CD4-positive, alpha-beta T cell treated with Interferon alpha-2 for 1 hour (primary cell): ENCODE data around the gene TBC1D2B.

Experiments used
- DNase-seq, 2 donors: peaks; one replicate each; pipeline ENCODE4 v3.0.0-alpha.2; 2020 to 2022

TBC1D2B gene

DNA sequence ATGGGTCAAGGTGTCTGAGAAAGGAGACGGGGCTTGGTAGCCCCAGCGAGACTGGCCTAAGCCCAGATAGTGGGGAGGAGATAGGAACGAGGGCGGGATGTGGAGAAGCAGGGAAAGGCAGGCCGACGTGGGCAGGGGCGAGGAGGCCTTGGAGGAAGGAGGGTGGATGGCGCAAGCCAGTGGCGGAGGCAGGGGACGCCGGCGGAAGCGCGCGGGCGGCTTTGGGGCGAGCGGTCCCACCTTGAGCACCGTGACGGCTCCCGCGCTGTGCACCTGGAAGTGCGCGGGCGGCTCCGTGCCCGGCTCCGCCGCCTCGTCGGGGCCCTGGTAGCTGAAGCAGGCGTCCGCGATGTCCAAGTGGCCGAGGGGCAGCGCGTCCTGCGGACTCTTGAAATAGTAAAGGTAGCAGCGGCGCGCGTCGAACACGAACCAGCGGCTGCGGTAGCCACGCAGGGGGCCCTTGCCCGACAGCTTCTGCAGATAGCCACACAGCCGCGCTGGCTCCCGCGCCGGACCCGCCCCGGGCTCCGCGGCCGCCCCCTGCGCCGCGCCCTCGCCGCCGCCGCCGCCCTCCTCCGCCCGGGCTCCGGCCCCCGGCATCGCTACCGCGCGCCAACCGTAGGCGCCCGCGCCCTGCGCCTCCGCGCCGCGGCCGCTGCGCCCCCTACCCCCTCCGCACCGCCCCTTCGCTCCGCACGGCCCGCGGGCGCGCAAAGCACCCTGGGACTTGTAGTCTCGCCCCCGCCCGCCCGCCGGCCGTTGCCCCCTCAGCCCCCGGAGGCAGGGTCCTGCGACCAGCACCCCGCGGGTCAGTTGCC is at the start of gene TBC1D2B:
Gene TBC1D2B (minus strand): TSS at position 659 of the 818 bp plus-strand sequence. CDS start 59 bp downstream, at position 600.
- DNase-seq = peak; percentile 50 to 76

- no peak for DNase-seq
These were observed 47.8 kb upstream of the TBC1D2B start for GRCh38 chr15:78125267-78125666.

- no peak for DNase-seq
These were observed 43.0 kb upstream of the TBC1D2B start for GRCh38 chr15:78120523-78120922.

GRCh38 chr15:78112551-78112950 is 35.0 kb upstream of the TBC1D2B start:
- DNase-seq = no peak

- DNase-seq = no peak
These were observed 34.3 kb upstream of the TBC1D2B start for GRCh38 chr15:78111788-78112187.

GRCh38 chr15:78110916-78111475 is 33.5 kb upstream of the TBC1D2B start:
- DNase-seq = no peak

DNA sequence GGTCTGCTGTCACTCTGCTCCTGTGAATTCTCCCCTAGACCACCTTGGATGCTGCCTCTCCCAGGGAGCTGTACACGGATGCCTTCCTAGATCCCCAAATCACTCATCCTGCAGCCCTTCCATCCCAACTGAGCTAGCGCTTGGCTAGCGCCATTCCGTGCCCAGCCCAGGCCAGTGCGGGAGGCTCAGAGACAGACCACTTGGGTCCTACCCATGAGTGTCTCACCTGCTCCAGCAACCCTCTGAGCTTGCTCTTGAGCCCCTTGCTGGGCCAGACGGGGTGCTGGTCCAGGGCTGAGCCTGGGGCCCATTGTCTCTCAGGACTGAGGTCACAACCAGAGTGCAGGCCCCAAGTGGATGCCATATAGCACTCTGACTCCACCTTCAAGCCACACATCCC is 32.6 kb upstream of the TBC1D2B start:
- no peak for DNase-seq

DNA sequence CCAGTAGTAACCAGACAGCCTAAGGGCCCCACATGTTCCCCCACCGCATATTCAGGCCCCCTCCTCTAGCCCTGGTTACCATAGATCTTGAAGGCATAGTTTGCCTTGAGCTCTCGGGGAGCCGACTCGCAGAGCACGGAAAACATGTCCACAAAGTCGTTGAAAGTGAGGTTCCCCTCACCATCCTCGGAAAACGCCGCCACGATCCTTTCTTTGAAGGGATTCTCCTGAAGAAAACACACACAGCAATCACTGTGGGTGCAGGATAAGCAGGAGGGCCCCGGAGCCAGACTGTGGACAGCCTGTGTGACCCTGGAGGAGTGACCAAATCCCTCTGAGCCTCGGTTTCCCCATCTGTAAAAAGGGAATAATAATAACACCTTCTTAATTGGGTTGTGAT is 31.6 kb upstream of the TBC1D2B start:
- no peak for DNase-seq

- peak; percentile 87 to 89 for DNase-seq
These were observed 31.0 kb upstream of the TBC1D2B start for GRCh38 chr15:78108300-78109084.

DNA sequence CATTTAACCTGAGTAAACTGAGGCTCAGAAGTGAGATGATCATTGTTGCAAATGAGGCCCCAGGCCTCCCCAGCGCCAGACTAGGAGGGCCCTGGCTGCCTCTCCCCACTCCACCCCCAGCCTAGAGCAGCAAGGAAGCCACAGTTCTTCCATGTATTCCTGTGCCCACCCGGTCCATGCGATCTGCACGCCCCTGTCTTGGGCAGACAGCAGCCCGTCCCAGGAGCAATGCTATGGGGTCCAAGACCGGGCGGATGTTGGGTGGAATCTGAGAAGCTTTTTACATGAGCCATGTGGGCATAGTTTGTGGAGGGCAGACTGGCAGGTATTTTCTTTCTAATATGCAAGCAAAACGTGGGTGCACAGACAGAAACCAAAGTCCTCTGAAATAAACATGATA is 30.0 kb upstream of the TBC1D2B start:
- DNase-seq = no peak

GRCh38 chr15:78105476-78106241 is 28.1 kb upstream of the TBC1D2B start:
- DNase-seq = no peak

DNA sequence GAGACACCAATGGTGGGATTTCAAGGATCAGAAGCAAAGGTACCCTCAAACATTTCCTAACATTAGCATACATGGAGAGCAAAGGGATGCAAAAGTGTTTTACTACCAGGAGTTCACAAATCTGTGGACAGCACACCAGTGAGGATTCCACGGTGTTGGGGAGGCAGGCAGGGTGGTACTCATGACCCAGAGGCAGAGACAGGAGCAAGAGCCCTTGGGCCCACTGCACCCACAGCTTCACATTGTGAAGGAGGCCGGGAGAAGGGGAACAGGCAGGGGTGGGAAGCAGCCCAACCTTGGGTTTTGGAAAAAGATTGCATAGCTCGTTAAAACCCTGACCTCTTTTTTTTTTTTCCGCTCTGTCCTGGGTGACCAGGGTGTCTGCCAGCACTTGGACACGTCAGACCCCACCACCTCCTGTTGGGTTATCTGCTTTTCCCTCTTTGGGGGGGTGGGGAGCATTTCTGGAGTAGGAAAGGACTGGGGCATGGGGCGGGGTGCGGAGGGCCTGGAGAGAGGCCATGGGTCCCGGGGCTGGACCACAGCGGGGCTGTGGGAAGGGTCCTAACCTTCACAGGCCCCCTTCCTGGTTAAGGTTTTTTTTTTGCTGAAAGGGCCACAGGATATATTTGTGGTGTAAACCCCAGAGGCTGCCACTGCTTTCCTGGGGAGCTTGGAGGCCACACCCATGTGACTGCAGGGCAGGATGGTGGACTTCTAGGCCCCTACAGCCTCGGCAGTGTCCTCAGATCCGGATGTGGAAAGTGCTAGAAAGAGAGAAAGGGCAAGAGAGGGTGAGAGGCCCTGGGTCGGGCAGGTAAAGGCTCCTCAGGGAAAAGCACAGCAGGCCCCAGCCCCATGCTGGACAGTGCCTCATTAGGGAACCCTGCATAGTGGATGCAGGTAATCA is 27.3 kb upstream of the TBC1D2B start:
- DNase-seq = no peak

GRCh38 chr15:78104119-78104479 is 26.6 kb upstream of the TBC1D2B start:
- no peak for DNase-seq

GRCh38 chr15:78103406-78104118 is 26.1 kb upstream of the TBC1D2B start:
- peak; percentile 49 to 71 for DNase-seq

DNA sequence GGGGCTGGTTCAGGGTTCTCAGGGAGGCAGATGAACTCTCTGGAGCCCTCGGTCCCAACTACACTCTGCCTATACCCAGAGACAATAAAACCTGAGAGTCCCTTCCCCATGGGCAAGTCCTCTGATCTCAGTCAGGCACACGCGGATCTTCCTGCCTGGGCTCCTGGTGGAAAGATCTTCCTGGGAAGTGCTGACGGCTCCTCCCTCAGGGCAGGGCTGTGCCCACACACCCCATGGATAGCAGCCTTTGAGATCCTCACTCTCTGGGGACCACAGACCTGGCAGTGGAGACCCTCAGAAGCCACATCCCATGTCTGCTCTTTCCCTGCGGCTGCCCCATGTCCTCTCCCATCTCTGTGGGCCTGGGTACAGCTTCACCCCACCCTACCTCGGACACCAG is 25.2 kb upstream of the TBC1D2B start:
- no peak for DNase-seq

- DNase-seq = no peak
These were observed 24.7 kb upstream of the TBC1D2B start for GRCh38 chr15:78102211-78102610.

GRCh38 chr15:78101423-78102105 is 24.1 kb upstream of the TBC1D2B start:
- no peak for DNase-seq

- DNase-seq = no peak
These were observed 23.4 kb upstream of the TBC1D2B start for GRCh38 chr15:78100886-78101285.

DNA sequence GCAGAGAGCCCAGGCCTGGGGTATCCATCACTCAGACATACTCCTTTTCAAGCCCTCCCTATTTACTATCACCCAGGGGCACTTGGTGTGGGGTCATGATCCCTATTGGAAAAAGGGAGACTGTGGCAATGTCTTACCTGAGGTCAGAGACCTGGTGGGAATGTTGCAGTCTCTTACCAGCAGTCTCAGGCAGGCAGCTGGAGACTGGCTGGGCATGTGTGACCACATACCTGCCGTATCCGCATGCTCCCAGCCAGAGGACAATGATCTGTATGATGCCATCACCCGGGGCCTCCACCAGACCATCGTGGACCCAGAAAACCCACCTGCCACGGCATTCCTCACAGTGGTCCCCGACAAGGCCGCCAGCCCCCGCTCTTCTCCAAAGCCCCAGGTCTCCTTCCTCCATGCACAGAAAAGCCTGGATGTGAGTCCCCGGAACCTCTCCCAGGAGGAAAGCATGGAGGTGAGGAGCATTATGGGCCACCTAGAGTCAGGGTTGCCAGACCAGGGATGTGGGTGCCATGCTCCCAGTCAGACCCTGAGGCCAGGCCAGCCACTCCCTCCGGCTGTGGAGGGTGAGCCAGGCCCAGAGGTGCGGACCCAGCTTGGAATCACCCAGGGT is 20.7 kb upstream of the TBC1D2B start:
- DNase-seq = no peak

DNA sequence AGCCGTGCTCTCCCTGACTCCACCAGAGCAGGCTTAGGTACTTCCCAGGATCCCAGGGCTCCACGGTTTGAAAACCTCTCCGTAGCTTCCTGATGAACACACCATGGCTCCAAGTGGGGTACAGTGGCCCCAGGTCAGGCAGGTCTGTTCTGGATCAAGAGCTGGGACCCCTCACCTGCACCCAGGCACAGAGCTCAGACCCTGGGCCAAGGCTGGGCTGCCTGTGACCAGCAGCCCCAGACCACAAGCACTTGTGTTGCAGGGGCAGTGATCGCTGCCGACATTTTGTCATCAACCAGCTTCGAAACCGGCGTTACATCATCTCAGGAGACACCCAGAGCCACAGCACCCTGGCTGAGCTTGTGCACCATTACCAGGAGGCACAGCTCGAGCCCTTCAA is 20.2 kb upstream of the TBC1D2B start:
- no peak for DNase-seq
